GM12878 (cell line): ENCODE results near the gene ATG101. TPM values are rescaled to one million over a fixed set of nuclear protein-coding genes. Genes with fewer than 3 reads are reported as not detected.

ENCODE experiments used
- ASH2L ChIP-seq: fragments of 300-600, 200-600 bp; sonication (generic); IDR thresholded peaks from 2 replicates; pipeline ENCODE4 v1.6.1; 2017; ENCODE audit warnings: low read depth, mild to moderate bottlenecking, borderline replicate concordance
- ATF7 ChIP-seq: fragments of 450-650 bp; IDR thresholded peaks from 2 replicates; pipeline ENCODE4 v1.6.1; 2016; ENCODE audit warnings: low read depth, mild to moderate bottlenecking
- BMI1 ChIP-seq: fragments of 450-650 bp; IDR thresholded peaks from 2 replicates; pipeline ENCODE4 v1.6.1; 2016; ENCODE audit warnings: mild to moderate bottlenecking, moderate library complexity, borderline replicate concordance
- CHD1 ChIP-seq: IDR thresholded peaks from 2 replicates; pipeline ENCODE4 v1.6.1; 2012; ENCODE audit warnings: low read depth, low read length, improper control_type of control experiment
- CHD2 ChIP-seq: IDR thresholded peaks from 2 replicates; pipeline ENCODE4 v1.6.1; 2011; ENCODE audit warnings: low read depth, low read length, improper control_type of control experiment, borderline replicate concordance
- CREM ChIP-seq: IDR thresholded peaks from 2 replicates; pipeline ENCODE4 v1.6.1; 2014; ENCODE audit warnings: antibody characterized with exemption, low read depth
- DPF2 ChIP-seq: fragments of 450-650 bp; IDR thresholded peaks from 2 replicates; pipeline ENCODE4 v1.6.1; 2017; ENCODE audit warnings: mild to moderate bottlenecking
- HDGF ChIP-seq: fragments of 450-650 bp; IDR thresholded peaks from 2 replicates; pipeline ENCODE4 v1.6.1; 2016; ENCODE audit warnings: antibody characterized with exemption
- IKZF2 ChIP-seq, 2 experiments: fragments of 450-650 bp; IDR thresholded peaks; 2 replicates each; pipeline ENCODE4 v1.6.1; 2017; ENCODE audit warnings: mild to moderate bottlenecking in 2 of 2, moderate library complexity in 2 of 2
- NBN ChIP-seq: fragments of 450-650 bp; IDR thresholded peaks from 2 replicates; pipeline ENCODE4 v1.6.1; 2016
- NFYB ChIP-seq: IDR thresholded peaks from 2 replicates; pipeline ENCODE4 v1.6.1; 2011; ENCODE audit warnings: low read depth, mild to moderate bottlenecking, low read length, improper control_type of control experiment, moderate library complexity; ENCODE audit not compliant: insufficient read depth
- NR2F1 ChIP-seq: fragments of 450-650 bp; conservative IDR thresholded peaks from 2 replicates; pipeline ENCODE4 v1.6.1; 2017; ENCODE audit warnings: mild to moderate bottlenecking
- PAX5 ChIP-seq: IDR thresholded peaks from 2 replicates; pipeline ENCODE4 v1.6.1; 2011; ENCODE audit warnings: low read depth, low read length, borderline replicate concordance
- POLR2A ChIP-seq: IDR thresholded peaks from 2 replicates; pipeline ENCODE4 v1.6.1; 2011; ENCODE audit warnings: low read depth, mild to moderate bottlenecking, low read length
- RCOR1 ChIP-seq: conservative IDR thresholded peaks from 2 replicates; pipeline ENCODE4 v1.6.1; 2012; ENCODE audit warnings: low read depth, low read length, improper control_type of control experiment
- RUNX3 ChIP-seq: IDR thresholded peaks from 2 replicates; pipeline ENCODE4 v1.6.1; 2012; ENCODE audit warnings: low read length, inconsistent platforms
- TCF3 ChIP-seq: IDR thresholded peaks from 2 replicates; pipeline ENCODE4 v1.6.1; 2012; ENCODE audit warnings: low read depth, mild to moderate bottlenecking, low read length, borderline replicate concordance; ENCODE audit not compliant: insufficient read depth
- ZNF207 ChIP-seq: fragments of 450-650 bp; IDR thresholded peaks from 2 replicates; pipeline ENCODE4 v1.6.1; 2014; ENCODE audit warnings: antibody characterized with exemption, mild to moderate bottlenecking, borderline replicate concordance
- ZNF24 ChIP-seq: fragments of 450-650 bp; IDR thresholded peaks from 2 replicates; pipeline ENCODE4 v1.6.1; 2017; ENCODE audit warnings: antibody characterized with exemption, mild to moderate bottlenecking
- polyA plus RNA-seq, 11 experiments: library from polyadenylated mRNA; depleted of rRNA in 4 of 11; unstranded in 6 of 11; stranded (reverse) in 5 of 11; fragments of >200 nt; fragmentation: Nextera tagmentation in 4 of 11; fragmentation: Illumina TruSeq in 1 of 11; extraction: Ambion mirVana in 4 of 11; extraction: Trizol in 1 of 11; gene quantifications; 1 replicate in 1 of 11; 2 replicates in 10 of 11; pipeline versions ENCODE4 v1.2.1 to v1.2.3, GENCODE V29; 2011 to 2016; ENCODE audit warnings: inconsistent platforms in 2 of 11, missing spikeins in 2 of 11, low read depth in 1 of 11
- total RNA-seq, 4 experiments: library from RNA; depleted of rRNA in 3 of 4; stranded (reverse); fragments of >200 nt in 3 of 4; fragmentation: Illumina TruSeq in 1 of 4; extraction: Trizol in 1 of 4; gene quantifications; 2 replicates each; pipeline versions ENCODE4 v1.2.1 to v1.2.3, GENCODE V29; 2013 to 2021
- TF ChIP-seq, protein P1 (sequence below): fragments of 450-650 bp; IDR thresholded peaks from 2 replicates; pipeline ENCODE4 v1.6.1; 2017; ENCODE audit warnings: antibody characterized with exemption, mild to moderate bottlenecking, moderate library complexity
- TF ChIP-seq, protein P2 (sequence below): fragments of 450-650 bp; IDR thresholded peaks from 2 replicates; pipeline ENCODE4 v1.6.1; 2016; ENCODE audit warnings: mild to moderate bottlenecking, moderate library complexity, borderline replicate concordance
- TF ChIP-seq, protein P3 (sequence below): fragments of 450-650 bp; conservative IDR thresholded peaks from 2 replicates; pipeline ENCODE4 v1.6.1; 2017; ENCODE audit warnings: mild to moderate bottlenecking, moderate library complexity

The ATG101 gene
- total and polyA plus RNA-seq, 10 of the 15 experiments (the other 5 are each of a cell fraction or from before 2014, with no cell fraction given) = 2.7 to 49.8 (median 35.3) TPM

DNA sequence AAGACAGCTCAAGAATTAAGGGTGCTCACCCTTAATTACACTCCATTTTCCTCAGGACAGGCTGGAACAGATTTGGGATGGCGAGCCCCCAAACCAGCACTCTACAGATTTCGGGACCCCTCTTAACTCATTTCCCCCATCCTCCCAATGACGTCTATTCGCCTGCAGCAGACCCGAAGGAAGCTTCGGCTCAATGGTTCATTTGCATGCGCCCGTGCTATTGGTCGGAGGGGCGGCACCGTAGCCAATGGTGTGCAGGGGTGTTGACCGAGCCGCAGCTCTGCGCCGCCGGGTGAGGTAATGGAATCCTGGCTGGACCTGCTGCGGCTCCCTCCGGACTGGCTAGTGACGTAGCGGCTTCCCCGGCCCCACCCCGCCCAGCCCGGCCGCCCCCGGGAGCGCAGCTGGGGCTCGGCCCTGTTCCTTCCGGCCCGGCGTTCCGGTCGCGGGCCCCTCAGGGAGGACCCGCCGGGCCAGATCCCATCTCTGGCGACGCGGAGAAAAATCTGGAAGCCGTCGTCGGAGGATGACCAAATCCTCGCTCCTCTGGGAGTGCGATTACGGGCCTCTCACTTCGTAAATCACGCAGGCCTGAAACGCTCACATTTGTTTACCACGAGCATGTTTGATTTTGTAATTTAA lies 36.9 kb upstream of the ATG101 start (continued):
- TF ChIP-seq, protein P1, sequence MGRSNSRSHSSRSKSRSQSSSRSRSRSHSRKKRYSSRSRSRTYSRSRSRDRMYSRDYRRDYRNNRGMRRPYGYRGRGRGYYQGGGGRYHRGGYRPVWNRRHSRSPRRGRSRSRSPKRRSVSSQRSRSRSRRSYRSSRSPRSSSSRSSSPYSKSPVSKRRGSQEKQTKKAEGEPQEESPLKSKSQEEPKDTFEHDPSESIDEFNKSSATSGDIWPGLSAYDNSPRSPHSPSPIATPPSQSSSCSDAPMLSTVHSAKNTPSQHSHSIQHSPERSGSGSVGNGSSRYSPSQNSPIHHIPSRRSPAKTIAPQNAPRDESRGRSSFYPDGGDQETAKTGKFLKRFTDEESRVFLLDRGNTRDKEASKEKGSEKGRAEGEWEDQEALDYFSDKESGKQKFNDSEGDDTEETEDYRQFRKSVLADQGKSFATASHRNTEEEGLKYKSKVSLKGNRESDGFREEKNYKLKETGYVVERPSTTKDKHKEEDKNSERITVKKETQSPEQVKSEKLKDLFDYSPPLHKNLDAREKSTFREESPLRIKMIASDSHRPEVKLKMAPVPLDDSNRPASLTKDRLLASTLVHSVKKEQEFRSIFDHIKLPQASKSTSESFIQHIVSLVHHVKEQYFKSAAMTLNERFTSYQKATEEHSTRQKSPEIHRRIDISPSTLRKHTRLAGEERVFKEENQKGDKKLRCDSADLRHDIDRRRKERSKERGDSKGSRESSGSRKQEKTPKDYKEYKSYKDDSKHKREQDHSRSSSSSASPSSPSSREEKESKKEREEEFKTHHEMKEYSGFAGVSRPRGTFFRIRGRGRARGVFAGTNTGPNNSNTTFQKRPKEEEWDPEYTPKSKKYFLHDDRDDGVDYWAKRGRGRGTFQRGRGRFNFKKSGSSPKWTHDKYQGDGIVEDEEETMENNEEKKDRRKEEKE = no peak
- TF ChIP-seq NBN (no peak), BMI1 (no peak), TCF3 (peak; percentile 69; the same call in 1 of the 2 replicates), ZNF24 (no peak), RCOR1 (no peak), POLR2A (peak; percentile 62), RUNX3 (peak; percentile 40; the same call in 1 of the 2 replicates), NR2F1 (0 out of 2 replicates have a peak, but pooled peaks have one; percentile 18), PAX5 (peak; percentile 65; the same call in 1 of the 2 replicates), ASH2L (no peak), ATF7 (peak; percentile 93), CREM (peak; percentile 83), CHD1 (no peak), CHD2 (peak; percentile 56; the same call in 1 of the 2 replicates), NFYB (peak; percentile 80; the same call in 1 of the 2 replicates), IKZF2 (IDR thresholded peaks at IDR 0.05) (peak; percentile 62 to 67), HDGF (no peak), DPF2 (no peak; the same call in 1 of the 2 replicates), ZNF207 (peak; percentile 65; the same call in 1 of the 2 replicates)
- TF ChIP-seq, protein P2, sequence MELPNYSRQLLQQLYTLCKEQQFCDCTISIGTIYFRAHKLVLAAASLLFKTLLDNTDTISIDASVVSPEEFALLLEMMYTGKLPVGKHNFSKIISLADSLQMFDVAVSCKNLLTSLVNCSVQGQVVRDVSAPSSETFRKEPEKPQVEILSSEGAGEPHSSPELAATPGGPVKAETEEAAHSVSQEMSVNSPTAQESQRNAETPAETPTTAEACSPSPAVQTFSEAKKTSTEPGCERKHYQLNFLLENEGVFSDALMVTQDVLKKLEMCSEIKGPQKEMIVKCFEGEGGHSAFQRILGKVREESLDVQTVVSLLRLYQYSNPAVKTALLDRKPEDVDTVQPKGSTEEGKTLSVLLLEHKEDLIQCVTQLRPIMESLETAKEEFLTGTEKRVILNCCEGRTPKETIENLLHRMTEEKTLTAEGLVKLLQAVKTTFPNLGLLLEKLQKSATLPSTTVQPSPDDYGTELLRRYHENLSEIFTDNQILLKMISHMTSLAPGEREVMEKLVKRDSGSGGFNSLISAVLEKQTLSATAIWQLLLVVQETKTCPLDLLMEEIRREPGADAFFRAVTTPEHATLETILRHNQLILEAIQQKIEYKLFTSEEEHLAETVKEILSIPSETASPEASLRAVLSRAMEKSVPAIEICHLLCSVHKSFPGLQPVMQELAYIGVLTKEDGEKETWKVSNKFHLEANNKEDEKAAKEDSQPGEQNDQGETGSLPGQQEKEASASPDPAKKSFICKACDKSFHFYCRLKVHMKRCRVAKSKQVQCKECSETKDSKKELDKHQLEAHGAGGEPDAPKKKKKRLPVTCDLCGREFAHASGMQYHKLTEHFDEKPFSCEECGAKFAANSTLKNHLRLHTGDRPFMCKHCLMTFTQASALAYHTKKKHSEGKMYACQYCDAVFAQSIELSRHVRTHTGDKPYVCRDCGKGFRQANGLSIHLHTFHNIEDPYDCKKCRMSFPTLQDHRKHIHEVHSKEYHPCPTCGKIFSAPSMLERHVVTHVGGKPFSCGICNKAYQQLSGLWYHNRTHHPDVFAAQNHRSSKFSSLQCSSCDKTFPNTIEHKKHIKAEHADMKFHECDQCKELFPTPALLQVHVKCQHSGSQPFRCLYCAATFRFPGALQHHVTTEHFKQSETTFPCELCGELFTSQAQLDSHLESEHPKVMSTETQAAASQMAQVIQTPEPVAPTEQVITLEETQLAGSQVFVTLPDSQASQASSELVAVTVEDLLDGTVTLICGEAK = peak; percentile 74; the same call in 1 of the 2 replicates
- TF ChIP-seq, protein P3, sequence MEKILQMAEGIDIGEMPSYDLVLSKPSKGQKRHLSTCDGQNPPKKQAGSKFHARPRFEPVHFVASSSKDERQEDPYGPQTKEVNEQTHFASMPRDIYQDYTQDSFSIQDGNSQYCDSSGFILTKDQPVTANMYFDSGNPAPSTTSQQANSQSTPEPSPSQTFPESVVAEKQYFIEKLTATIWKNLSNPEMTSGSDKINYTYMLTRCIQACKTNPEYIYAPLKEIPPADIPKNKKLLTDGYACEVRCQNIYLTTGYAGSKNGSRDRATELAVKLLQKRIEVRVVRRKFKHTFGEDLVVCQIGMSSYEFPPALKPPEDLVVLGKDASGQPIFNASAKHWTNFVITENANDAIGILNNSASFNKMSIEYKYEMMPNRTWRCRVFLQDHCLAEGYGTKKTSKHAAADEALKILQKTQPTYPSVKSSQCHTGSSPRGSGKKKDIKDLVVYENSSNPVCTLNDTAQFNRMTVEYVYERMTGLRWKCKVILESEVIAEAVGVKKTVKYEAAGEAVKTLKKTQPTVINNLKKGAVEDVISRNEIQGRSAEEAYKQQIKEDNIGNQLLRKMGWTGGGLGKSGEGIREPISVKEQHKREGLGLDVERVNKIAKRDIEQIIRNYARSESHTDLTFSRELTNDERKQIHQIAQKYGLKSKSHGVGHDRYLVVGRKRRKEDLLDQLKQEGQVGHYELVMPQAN = 0 out of 2 replicates have a peak, but pooled peaks have one; percentile 40
